Mesendoderm (in vitro differentiated cells): ENCODE data around the gene MORN3. TPM values are rescaled to one million over a fixed set of nuclear protein-coding genes. Genes with fewer than 3 reads are reported as not detected.
"Not testable (repeated sequence)": the region's sequence is repeated elsewhere in the genome, so short reads cannot be mapped to it uniquely, and the experiment has no call there.

Experiments
- DNase-seq: peaks from one replicate; pipeline ENCODE4 v3.0.0; 2013
- H2AK5ac ChIP-seq: 2 replicates; pipeline ENCODE4 v1.6.1; 2013; ENCODE audit warnings: low read length, inconsistent platforms
- H2BK120ac ChIP-seq: 2 replicates; pipeline ENCODE4 v1.6.1; 2013; ENCODE audit warnings: low read depth, mild to moderate bottlenecking, low read length, moderate library complexity, mixed read lengths
- H2BK15ac ChIP-seq: replicated peaks from 2 replicates; pipeline ENCODE4 v1.6.1; 2013; ENCODE audit warnings: low read depth, mild to moderate bottlenecking, moderate library complexity
- H2BK5ac ChIP-seq: 2 replicates; pipeline ENCODE4 v1.6.1; 2013; ENCODE audit warnings: low read length, inconsistent platforms
- H3K18ac ChIP-seq: 2 replicates; pipeline ENCODE4 v1.6.1; 2013; ENCODE audit warnings: mild to moderate bottlenecking, low read length, mixed read lengths
- H3K23ac ChIP-seq: one replicate; pipeline ENCODE4 v1.6.1; 2013; ENCODE audit warnings: low read length
- H3K27ac ChIP-seq: 2 replicates; pipeline ENCODE4 v1.5.1; 2013; ENCODE audit warnings: low read depth, mild to moderate bottlenecking, inconsistent platforms, low read length, moderate library complexity
- H3K27me3 ChIP-seq: 2 replicates; pipeline ENCODE4 v1.6.1; 2013; ENCODE audit warnings: low read length, control low read depth, mild to moderate bottlenecking, inconsistent platforms; ENCODE audit not compliant: insufficient read depth, poor library complexity
- H3K36me3 ChIP-seq: 2 replicates; pipeline ENCODE4 v1.6.1; 2013; ENCODE audit warnings: low read length, inconsistent platforms; ENCODE audit not compliant: control insufficient read depth, insufficient read depth
- H3K4ac ChIP-seq: one replicate; pipeline ENCODE4 v1.6.1; 2013; ENCODE audit warnings: low read depth, mild to moderate bottlenecking, low read length, moderate library complexity
- H3K4me1 ChIP-seq: 2 replicates; pipeline ENCODE4 v1.6.1; 2013; ENCODE audit warnings: low read depth, low read length, inconsistent platforms; ENCODE audit not compliant: control insufficient read depth
- H3K4me2 ChIP-seq: 2 replicates; pipeline ENCODE4 v1.6.1; 2013; ENCODE audit warnings: low read length
- H3K4me3 ChIP-seq: 2 replicates; pipeline ENCODE4 v1.5.1; 2013; ENCODE audit warnings: mild to moderate bottlenecking, low read length
- H3K56ac ChIP-seq: one replicate; pipeline ENCODE4 v1.6.1; 2013; ENCODE audit warnings: low read length
- H3K79me1 ChIP-seq: 2 replicates; pipeline ENCODE4 v1.6.1; 2013; ENCODE audit warnings: low read length, inconsistent platforms
- H3K79me2 ChIP-seq: 2 replicates; pipeline ENCODE4 v1.6.1; 2013; ENCODE audit warnings: mild to moderate bottlenecking, low read length; ENCODE audit not compliant: control insufficient read depth, insufficient read depth
- H3K9ac ChIP-seq: 2 replicates; pipeline ENCODE4 v1.6.1; 2013; ENCODE audit warnings: low read length, inconsistent platforms
- H4K5ac ChIP-seq: one replicate; pipeline ENCODE4 v1.6.1; 2013; ENCODE audit warnings: low read length
- H4K8ac ChIP-seq: one replicate; pipeline ENCODE4 v1.6.1; 2013; ENCODE audit warnings: low read depth, mild to moderate bottlenecking, control low read depth, low read length, moderate library complexity
- WGBS: extraction: QIAGEN DNeasy Blood & Tissue Kit; methylation state at CpG from one replicate; pipeline ENCODE4 v1.1.7; 2013; ENCODE audit warnings: low lambda C conversion rate, missing lambda C conversion rate; ENCODE audit not compliant: insufficient coverage; ENCODE audit errors: extremely low coverage; 5-methylcytosine and 5-hydroxymethylcytosine counted together
- polyA plus RNA-seq, 2 experiments: library from polyadenylated mRNA; stranded (reverse); fragments of 200-250 nt; gene quantifications; one replicate each; pipeline ENCODE4 v1.2.3, GENCODE V29; 2013

The MORN3 gene, protein sequence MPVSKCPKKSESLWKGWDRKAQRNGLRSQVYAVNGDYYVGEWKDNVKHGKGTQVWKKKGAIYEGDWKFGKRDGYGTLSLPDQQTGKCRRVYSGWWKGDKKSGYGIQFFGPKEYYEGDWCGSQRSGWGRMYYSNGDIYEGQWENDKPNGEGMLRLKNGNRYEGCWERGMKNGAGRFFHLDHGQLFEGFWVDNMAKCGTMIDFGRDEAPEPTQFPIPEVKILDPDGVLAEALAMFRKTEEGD
- 0.79 TPM for polyA plus RNA-seq (2013, experiment 1 of 2)
- polyA plus RNA-seq (2013, experiment 2 of 2): 0.98 TPM

DNA sequence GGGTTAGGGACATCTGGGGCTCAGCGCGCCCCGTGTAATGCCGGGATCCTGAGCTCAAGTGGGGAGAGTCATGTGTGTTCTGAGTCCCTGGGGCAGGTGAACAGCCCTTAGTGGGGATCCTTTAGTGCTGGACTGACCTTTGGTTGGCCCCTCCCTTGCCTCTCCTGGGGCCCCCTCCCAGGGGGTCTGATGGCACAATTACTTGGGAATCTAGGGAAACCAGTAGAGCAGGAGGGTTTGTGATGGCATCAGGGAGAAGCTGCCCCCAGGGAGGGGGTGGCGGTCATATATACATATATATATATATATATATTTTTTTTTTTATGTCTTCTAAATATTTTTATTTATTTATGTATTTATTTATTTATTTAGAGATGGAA lies at the start of gene MORN3:
MORN3 (minus strand) TSS at position 134 of the 380 bp plus-strand sequence. CDS start 171 bp downstream, outside the sequence.
- Histone ChIP-seq H3K4me3 (no peak within 1 kb of the TSS), H3K9ac (no peak within 1 kb of the TSS), H3K23ac (no peak within 1 kb of the TSS), H2BK5ac (no peak within 1 kb of the TSS), H2BK120ac (no peak within 1 kb of the TSS), H3K36me3 (no peaks in the 10 kb centered on the region), H4K8ac (no peak within 1 kb of the TSS), H3K79me1 (no peaks in the 10 kb centered on the region), H3K27me3 (no peaks in the 10 kb centered on the region), H2BK15ac (no peak within 1 kb of the TSS), H3K56ac (peak within 1 kb of the TSS; percentile 22), H3K27ac (no peak within 1 kb of the TSS), H3K4me1 (no peaks in the 10 kb centered on the region), H4K5ac (no peak within 1 kb of the TSS), H3K18ac (no peak within 1 kb of the TSS), H2AK5ac (no peak within 1 kb of the TSS), H3K4ac (no peak within 1 kb of the TSS), H3K79me2 (no peaks in the 10 kb centered on the region), H3K4me2 (no peak within 1 kb of the TSS)
- WGBS: no CpG with 5 or more reads among the region's 5 CpGs
- DNase-seq: peak; percentile 59

DNA sequence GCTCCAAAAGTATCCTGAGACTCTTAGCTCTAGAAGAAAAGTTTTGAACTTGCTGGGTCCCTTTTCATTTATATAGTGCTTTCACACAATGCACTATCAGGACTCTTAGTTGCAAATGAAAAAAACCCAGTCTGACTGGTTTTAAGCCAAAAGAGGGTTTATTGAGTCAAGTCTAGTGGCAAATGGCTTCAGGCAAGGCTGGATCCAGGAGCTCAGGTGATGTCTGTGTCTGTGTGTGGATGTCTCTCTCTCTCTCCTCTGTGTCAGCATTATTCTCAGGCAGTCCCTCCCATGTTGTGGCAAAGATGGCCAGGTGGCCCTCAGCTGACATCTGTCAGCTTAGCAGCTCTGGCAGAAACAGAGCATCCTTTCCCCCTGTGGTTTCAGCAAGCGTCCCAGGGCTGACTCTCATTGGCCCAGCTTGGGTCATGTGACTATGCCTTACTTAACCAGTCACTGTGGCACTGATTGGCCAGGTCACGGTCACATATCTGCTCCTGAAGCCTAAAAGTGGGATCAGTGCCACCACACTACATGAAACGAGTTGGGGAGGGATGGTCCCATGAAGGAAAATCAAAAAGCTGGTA lies 49.3 kb upstream of the MORN3 start:
- Histone ChIP-seq H3K56ac (no peak overlapping the region), H2BK120ac (no peak overlapping the region), H3K4me3 (no peak overlapping the region), H2AK5ac (no peak overlapping the region), H3K27me3 (no peaks in the 10 kb centered on the region), H3K18ac (no peak overlapping the region), H2BK15ac (no peak overlapping the region), H2BK5ac (no peak overlapping the region), H4K8ac (no peak overlapping the region), H3K23ac (no peak overlapping the region), H3K79me1 (peaks cover 17% of the 10 kb centered on the region), H4K5ac (no peak overlapping the region), H3K4ac (no peak overlapping the region), H3K79me2 (peaks cover 11% of the 10 kb centered on the region), H3K27ac (no peak overlapping the region), H3K4me2 (no peak overlapping the region), H3K4me1 (no peaks in the 10 kb centered on the region), H3K9ac (no peak overlapping the region), H3K36me3 (no peaks in the 10 kb centered on the region)
- peak; percentile 44 for DNase-seq
- no CpG with 5 or more reads among the region's 3 CpGs for WGBS

DNA sequence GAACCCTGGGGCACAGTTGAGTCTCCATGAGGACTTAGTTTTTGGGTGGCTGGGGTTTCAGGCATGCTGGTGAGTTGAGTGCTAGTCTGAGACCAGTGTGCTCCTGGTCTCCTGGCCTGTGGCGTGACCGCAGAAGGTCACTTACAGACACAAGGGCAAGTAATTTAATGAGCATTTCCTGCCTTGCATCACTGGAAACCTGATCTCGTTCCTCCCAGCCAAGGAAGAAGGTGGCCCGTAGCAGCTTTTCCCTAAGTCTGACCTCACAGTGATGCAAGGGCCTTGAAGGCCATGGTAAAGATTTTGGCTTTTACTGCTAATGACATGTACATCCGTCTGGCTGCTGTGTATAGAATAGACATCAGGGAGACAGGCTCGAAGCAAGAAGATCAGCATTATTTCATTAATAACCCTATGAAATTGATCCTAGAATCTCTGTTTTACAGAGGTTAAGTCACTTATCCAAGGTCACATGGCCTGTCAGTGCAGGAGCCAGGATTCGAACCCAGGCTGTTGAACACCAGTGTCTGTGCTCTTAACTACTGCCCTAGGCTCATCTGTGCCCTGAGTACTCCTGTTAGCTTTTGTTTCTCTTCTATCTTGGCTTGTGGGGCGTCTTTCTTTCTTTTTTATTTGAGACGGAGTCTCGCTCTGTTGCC lies 47.7 kb upstream of the MORN3 start:
- no CpG with 5 or more reads among the region's 10 CpGs for WGBS
- peak; percentile 93 for DNase-seq

DNA sequence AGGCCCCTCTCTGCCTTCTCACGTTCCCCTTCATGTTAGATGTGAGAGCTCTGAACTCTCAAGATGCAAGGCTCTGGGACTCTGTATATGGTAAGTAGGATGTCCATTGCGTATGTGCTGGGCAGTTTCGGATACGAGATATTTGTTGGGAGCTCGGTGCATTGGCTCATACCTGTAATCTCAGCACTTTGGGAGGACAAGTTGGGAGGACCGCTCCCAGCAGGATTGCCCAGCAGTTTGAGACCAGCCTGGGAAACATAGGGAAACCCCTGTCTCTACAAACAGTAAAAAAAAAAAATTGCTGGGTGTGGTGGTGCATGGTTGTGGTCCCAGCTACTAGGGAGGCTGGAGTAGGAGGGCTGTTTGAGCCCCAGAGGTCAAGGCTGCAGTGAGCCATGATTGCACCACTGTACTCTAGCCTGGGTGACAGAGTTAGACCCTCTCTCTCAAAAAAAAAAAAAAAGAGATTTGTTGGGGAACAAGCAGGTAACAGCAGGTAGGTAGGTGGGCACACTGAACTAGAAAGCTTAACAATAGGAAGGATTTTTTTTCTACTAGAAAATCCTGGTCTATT lies 46.5 kb upstream of the MORN3 start:
- no peaks in the 10 kb centered on the region for H3K36me3 ChIP-seq
- H2AK5ac ChIP-seq: no peak overlapping the region
- H3K27me3 ChIP-seq: no peaks in the 10 kb centered on the region
- H2BK15ac ChIP-seq: no peak overlapping the region
- no peak overlapping the region for H2BK5ac ChIP-seq
- no peak overlapping the region for H3K9ac ChIP-seq
- H3K4me1 ChIP-seq: peaks cover 4% of the 10 kb centered on the region
- DNase-seq: no peak
- peak overlapping the region; percentile 15 for H3K56ac ChIP-seq
- no peak overlapping the region for H3K4ac ChIP-seq
- no peak overlapping the region for H4K5ac ChIP-seq
- no peak overlapping the region for H3K23ac ChIP-seq
- no peak overlapping the region for H3K4me2 ChIP-seq
- WGBS: no CpG with 5 or more reads among the region's 6 CpGs
- H3K4me3 ChIP-seq: no peak overlapping the region
- peaks cover 18% of the 10 kb centered on the region for H3K79me2 ChIP-seq
- peaks cover 19% of the 10 kb centered on the region for H3K79me1 ChIP-seq
- no peak overlapping the region for H3K27ac ChIP-seq
- no peak overlapping the region for H4K8ac ChIP-seq
- no peak overlapping the region for H3K18ac ChIP-seq
- H2BK120ac ChIP-seq: no peak overlapping the region

More for the DNA sequence above, 47.7 kb upstream of the MORN3 start:
- peak overlapping the region; percentile 67 for H3K56ac ChIP-seq
- H2BK15ac ChIP-seq: no peak overlapping the region
- peaks cover 18% of the 10 kb centered on the region for H3K79me2 ChIP-seq
- no peak overlapping the region for H3K23ac ChIP-seq
- H3K27ac ChIP-seq: peak overlapping the region; percentile 33
- no peak overlapping the region for H2BK5ac ChIP-seq
- peaks cover 19% of the 10 kb centered on the region for H3K79me1 ChIP-seq
- no peak overlapping the region for H2BK120ac ChIP-seq
- no peak overlapping the region for H3K4me3 ChIP-seq
- H3K4me2 ChIP-seq: no peak overlapping the region
- peaks cover 4% of the 10 kb centered on the region for H3K4me1 ChIP-seq
- H3K4ac ChIP-seq: no peak overlapping the region
- no peaks in the 10 kb centered on the region for H3K27me3 ChIP-seq
- no peaks in the 10 kb centered on the region for H3K36me3 ChIP-seq
- H4K5ac ChIP-seq: no peak overlapping the region
- no peak overlapping the region for H3K9ac ChIP-seq
- no peak overlapping the region for H4K8ac ChIP-seq
- peak overlapping the region; percentile 70 for H3K18ac ChIP-seq
- H2AK5ac ChIP-seq: no peak overlapping the region

DNA sequence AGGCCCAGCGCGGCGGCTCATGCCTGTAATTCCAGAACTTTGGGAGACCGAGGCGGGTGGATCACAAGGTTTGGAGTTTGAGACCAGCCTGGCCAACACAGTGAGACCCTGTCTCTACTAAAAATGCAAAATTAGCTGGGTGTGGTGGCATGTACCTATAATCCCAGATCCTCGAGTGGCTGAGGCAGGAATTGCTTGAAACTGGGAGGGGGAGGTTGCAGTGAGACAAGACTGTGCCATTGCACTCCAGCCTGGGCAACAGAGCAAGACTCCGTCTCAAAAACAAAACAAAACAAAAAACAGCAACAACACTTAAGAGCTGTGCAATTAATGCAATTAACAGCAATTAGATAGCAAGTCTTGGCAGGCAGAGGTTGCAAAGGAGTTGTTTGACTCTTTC lies 45.6 kb upstream of the MORN3 start:
- H2BK15ac ChIP-seq, H3K27me3 ChIP-seq, H3K4ac ChIP-seq, H3K4me3 ChIP-seq, H4K5ac ChIP-seq, H3K36me3 ChIP-seq, H3K56ac ChIP-seq, H2BK120ac ChIP-seq, H3K27ac ChIP-seq, H4K8ac ChIP-seq, H3K23ac ChIP-seq, H2AK5ac ChIP-seq, H3K4me2 ChIP-seq, DNase-seq, H3K9ac ChIP-seq, H3K4me1 ChIP-seq, H3K18ac ChIP-seq, H2BK5ac ChIP-seq: not testable (repeated sequence)
- H3K79me2 ChIP-seq: peaks cover 18% of the 10 kb centered on the region
- peaks cover 15% of the 10 kb centered on the region for H3K79me1 ChIP-seq
- WGBS: no CpG with 5 or more reads among the region's 7 CpGs
